HEK293 (cell line): Measurements from ENCODE around the gene TLNRD1.
A peak's percentile ranks its signal among the peaks of the same experiment; 100 is the strongest.

Experiments used
- CTCF ChIA-PET: fragments of 350-600 bp; formaldehyde crosslinking; extraction: SDS; loops from one replicate; lab custom pipeline; 2021; ENCODE audit warnings: antibody characterized with exemption; lab: Yijun Ruan, JAX
- POLR2A ChIA-PET: fragments of 300-600 bp; formaldehyde crosslinking; extraction: SDS; loops from one replicate; lab custom pipeline; 2020; ENCODE audit warnings: antibody characterized with exemption, inconsistent platforms; lab: Yijun Ruan, JAX
- H3K27ac ChIP-seq: fragments of 200-500 bp; sonication (Bioruptor generic); 2 replicates; pipeline ENCODE4 v1.5.1; 2014; ENCODE audit warnings: low read depth, low read length, control low read depth, inconsistent platforms; ENCODE audit errors: extremely low read depth
- H3K36me3 ChIP-seq, 2 experiments: fragments of 200-500 bp in 1 of 2; sonication (Bioruptor generic) in 1 of 2; 1 replicate in 1 of 2; 2 replicates in 1 of 2; pipeline ENCODE4 v1.5.1; 2014 to 2017; ENCODE audit warnings: inconsistent platforms in 2 of 2, low read length in 2 of 2; ENCODE audit not compliant: control insufficient read depth in 2 of 2, insufficient read depth in 1 of 2
- H3K4me1 ChIP-seq: fragments of 200-500 bp; sonication (Bioruptor generic); 2 replicates; pipeline ENCODE4 v1.5.1; 2014; ENCODE audit warnings: mild to moderate bottlenecking, low read length, inconsistent platforms; ENCODE audit not compliant: control insufficient read depth, insufficient read depth
- H3K4me3 ChIP-seq: 2 replicates; pipeline ENCODE4 v1.5.1; 2011; ENCODE audit warnings: low read depth, mild to moderate bottlenecking, control low read depth, low read length, moderate library complexity
- H3K9me3 ChIP-seq: fragments of 200-500 bp; sonication (Bioruptor generic); 2 replicates; pipeline ENCODE4 v1.5.1; 2014; ENCODE audit warnings: low read depth, low read length, inconsistent platforms; ENCODE audit not compliant: control insufficient read depth, insufficient read depth
- AEBP2 ChIP-seq: fragments of 450-650 bp; formaldehyde crosslinking; IDR thresholded peaks from 2 replicates; pipeline ENCODE4 v1.5.1; 2016; ENCODE audit warnings: missing biosample characterization, missing genetic modification characterization, borderline replicate concordance
- EGR2 ChIP-seq: fragments of 450-650 bp; formaldehyde crosslinking; IDR thresholded peaks from 2 replicates; pipeline ENCODE4 v1.5.1; 2016; ENCODE audit warnings: low read depth, missing biosample characterization, missing genetic modification characterization
- GFI1B ChIP-seq: fragments of 450-650 bp; formaldehyde crosslinking; IDR thresholded peaks from 2 replicates; pipeline ENCODE4 v1.5.1; 2016; ENCODE audit warnings: missing biosample characterization, missing genetic modification characterization
- KLF10 ChIP-seq: fragments of 450-650 bp; IDR thresholded peaks from 2 replicates; pipeline ENCODE4 v1.5.1; 2018; ENCODE audit warnings: missing biosample characterization, mild to moderate bottlenecking, missing genetic modification characterization
- KLF9 ChIP-seq: fragments of 450-650 bp; formaldehyde crosslinking; IDR thresholded peaks from 2 replicates; pipeline ENCODE4 v1.5.1; 2016; ENCODE audit warnings: missing biosample characterization, missing genetic modification characterization, low read depth
- PATZ1 ChIP-seq: fragments of 450-650 bp; formaldehyde crosslinking; IDR thresholded peaks from 2 replicates; pipeline ENCODE4 v1.5.1; 2016; ENCODE audit warnings: missing biosample characterization, missing genetic modification characterization
- PRDM6 ChIP-seq: fragments of 450-650 bp; formaldehyde crosslinking; IDR thresholded peaks from 2 replicates; pipeline ENCODE4 v1.5.1; 2017; ENCODE audit warnings: missing biosample characterization, missing genetic modification characterization
- REPIN1 ChIP-seq: fragments of 450-650 bp; formaldehyde crosslinking; IDR thresholded peaks from 2 replicates; pipeline ENCODE4 v1.5.1; 2017; ENCODE audit warnings: missing biosample characterization, missing genetic modification characterization, low read depth
- SP7 ChIP-seq: fragments of 450-650 bp; formaldehyde crosslinking; IDR thresholded peaks from 2 replicates; pipeline ENCODE4 v1.5.1; 2016; ENCODE audit warnings: missing biosample characterization, missing genetic modification characterization
- WT1 ChIP-seq: fragments of 450-650 bp; formaldehyde crosslinking; IDR thresholded peaks from 2 replicates; pipeline ENCODE4 v1.5.1; 2016; ENCODE audit warnings: missing biosample characterization, missing genetic modification characterization
- YY1 ChIP-seq: fragments of 450-650 bp; formaldehyde crosslinking; IDR thresholded peaks from 2 replicates; pipeline ENCODE4 v1.5.1; 2018; ENCODE audit warnings: missing biosample characterization, missing genetic modification characterization
- ZBTB1 ChIP-seq: fragments of 450-650 bp; formaldehyde crosslinking; IDR thresholded peaks from 2 replicates; pipeline ENCODE4 v1.5.1; 2016; ENCODE audit warnings: missing biosample characterization, missing genetic modification characterization
- ZBTB17 ChIP-seq: fragments of 450-650 bp; formaldehyde crosslinking; IDR thresholded peaks from 2 replicates; pipeline ENCODE4 v1.5.1; 2016; ENCODE audit warnings: missing biosample characterization, missing genetic modification characterization
- ZBTB21 ChIP-seq: fragments of 450-650 bp; formaldehyde crosslinking; IDR thresholded peaks from 2 replicates; pipeline ENCODE4 v1.5.1; 2017; ENCODE audit warnings: missing biosample characterization, missing genetic modification characterization
- ZBTB6 ChIP-seq: fragments of 450-650 bp; formaldehyde crosslinking; IDR thresholded peaks from 2 replicates; pipeline ENCODE4 v1.5.1; 2017; ENCODE audit warnings: missing biosample characterization, missing genetic modification characterization
- ZNF157 ChIP-seq: fragments of 450-650 bp; formaldehyde crosslinking; IDR thresholded peaks from 2 replicates; pipeline ENCODE4 v1.5.1; 2016; ENCODE audit warnings: missing biosample characterization, missing genetic modification characterization
- ZNF18 ChIP-seq: fragments of 450-650 bp; formaldehyde crosslinking; IDR thresholded peaks from 2 replicates; pipeline ENCODE4 v1.5.1; 2016; ENCODE audit warnings: missing biosample characterization, missing genetic modification characterization
- ZNF211 ChIP-seq: fragments of 450-650 bp; formaldehyde crosslinking; IDR thresholded peaks from 2 replicates; pipeline ENCODE4 v1.5.1; 2016; ENCODE audit warnings: low read depth, missing biosample characterization, missing genetic modification characterization
- ZNF324 ChIP-seq: fragments of 450-650 bp; formaldehyde crosslinking; IDR thresholded peaks from 2 replicates; pipeline ENCODE4 v1.5.1; 2016; ENCODE audit warnings: missing biosample characterization, missing genetic modification characterization
- ZNF580 ChIP-seq: fragments of 450-650 bp; formaldehyde crosslinking; IDR thresholded peaks from 2 replicates; pipeline ENCODE4 v1.5.1; 2016; ENCODE audit warnings: missing biosample characterization, missing genetic modification characterization
- ZNF623 ChIP-seq: fragments of 450-650 bp; formaldehyde crosslinking; IDR thresholded peaks from 2 replicates; pipeline ENCODE4 v1.5.1; 2016; ENCODE audit warnings: missing biosample characterization, missing genetic modification characterization
- ZNF624 ChIP-seq: fragments of 450-650 bp; formaldehyde crosslinking; IDR thresholded peaks from 2 replicates; pipeline ENCODE4 v1.5.1; 2017; ENCODE audit warnings: missing biosample characterization, missing genetic modification characterization
- ZNF670 ChIP-seq: fragments of 450-650 bp; formaldehyde crosslinking; IDR thresholded peaks from 2 replicates; pipeline ENCODE4 v1.5.1; 2016; ENCODE audit warnings: missing biosample characterization, missing genetic modification characterization, low read depth
- ZNF701 ChIP-seq: fragments of 450-650 bp; formaldehyde crosslinking; IDR thresholded peaks from 2 replicates; pipeline ENCODE4 v1.5.1; 2016; ENCODE audit warnings: missing biosample characterization, missing genetic modification characterization

Gene TLNRD1

GRCh38 chr15:80977627-80978036 lies 23.1 kb upstream of the TLNRD1 start (continued):
- TF ChIP-seq PATZ1 (tag by site-specific recombination) = peak; percentile 76
- TF ChIP-seq ZNF324 (tag by site-specific recombination) = no peak
- TF ChIP-seq ZNF624 = no peak
- no peak for TF ChIP-seq ZBTB6
- no peak for TF ChIP-seq ZNF701 (tag by site-specific recombination)
- no peak for TF ChIP-seq ZNF157 (tag by site-specific recombination)
- TF ChIP-seq REPIN1 = no peak
- no peak for TF ChIP-seq ZNF18 (tag by site-specific recombination)
- no peak for TF ChIP-seq YY1 (tag by site-specific recombination)
- TF ChIP-seq ZNF623 = no peak
- no peak for TF ChIP-seq ZNF580
- TF ChIP-seq KLF9 = no peak
- no peak for TF ChIP-seq ZBTB1
- TF ChIP-seq ZBTB17 = 0 out of 2 replicates have a peak, but pooled peaks have one; percentile 34
- no peak for TF ChIP-seq AEBP2 (tag by site-specific recombination)
- TF ChIP-seq PRDM6 = no peak
- TF ChIP-seq WT1 (tag by site-specific recombination) = no peak
- no peak for TF ChIP-seq ZNF211 (tag by site-specific recombination)
- TF ChIP-seq EGR2 (tag by site-specific recombination) = no peak

- ChIA-PET POLR2A (interaction anchor here (0.7 to 1.2 kb wide), 4 partner anchors 9 to 287 kb away, joined by 3 read pairs; no protein-coding TSS in a partner anchor), CTCF (interaction anchor here (0.5 to 2.4 kb wide), 14 partner anchors 8 to 288 kb away, joined by 3 to 36 read pairs (median 5); no protein-coding TSS in a partner anchor)
- Histone ChIP-seq H3K9me3 (no peaks in the 10 kb centered on the region), H3K4me3 (no peak overlapping the region), H3K36me3 (peaks cover 6 to 19% of the 10 kb centered on the region in 2 experiments; a peak in 2 of 3 replicates), H3K4me1 (peaks cover 14% of the 10 kb centered on the region), H3K27ac (no peak overlapping the region)
- TF ChIP-seq PRDM6 (peak; percentile 72), ZBTB21 (tag by site-specific recombination) (peak; percentile 28; the same call in 1 of the 2 replicates), KLF10 (peak; percentile 84), WT1 (tag by site-specific recombination) (peak; percentile 82), SP7 (tag by site-specific recombination) (peak; percentile 45; the same call in 1 of the 2 replicates), GFI1B (tag by site-specific recombination) (peak; percentile 83), ZNF670 (tag by site-specific recombination) (no peak)
Measured at GRCh38 chr15:80978685-80979329, 21.9 kb upstream of the TLNRD1 start.
